Right ventricle myocardium inferior (tissue), 1 donor: ENCODE measurements around the gene GIT2. TPM values are rescaled to one million over a fixed set of nuclear protein-coding genes. Genes with fewer than 3 reads are reported as not detected.
A peak's percentile ranks its signal among the peaks of the same experiment; 100 is the strongest.

Experiments
- ATAC-seq: fragments of 200-7000 bp; cut with Tn5 transposase; one replicate; pipeline ENCODE4 v1.9.1; 2020; ENCODE audit warnings: mild to moderate bottlenecking, moderate library complexity
- DNase-seq: peaks from one replicate; pipeline ENCODE4 v3.0.0; 2021; ENCODE audit errors: missing footprints
- intact Hi-C: fragments of 100-400 bp; cut with DNase I; formaldehyde crosslinking; loops from one replicate; pipeline ENCODE4 v1.11.0; 2022
- total RNA-seq: library from RNA; stranded (reverse); fragmentation: NEBNext Ultra II Directional; extraction: Animal tissue kit (Norgen Biotek cat#: 25700); gene quantifications from one replicate; pipeline ENCODE4 v1.2.1, GENCODE V29; 2021
- donor health status: DM: no; HTN: yes; CAD: no; lungs with severe emphysema.

GIT2 gene
- total RNA-seq, 1 donor from 2014 or later: 47.1 TPM

- intact Hi-C loops: loop anchor here (5.0 kb wide), 1 partner anchor 456 kb away; no protein-coding TSS in a partner anchor
- no peak for ATAC-seq
- DNase-seq: no peak
Measured at GRCh38 chr12:109883461-109883860, 112.7 kb downstream of the GIT2 start.

GRCh38 chr12:109881752-109882151 is 114.4 kb downstream of the GIT2 start:
- DNase-seq (no peak), ATAC-seq (no peak)
- intact Hi-C loops: loop anchor here (5.0 kb wide), 1 partner anchor 454 kb away; no protein-coding TSS in a partner anchor

- ATAC-seq (no peak), DNase-seq (no peak)
- intact Hi-C loops: loop anchor here (1.0 to 5.0 kb wide), 2 partner anchors 76 to 454 kb away; no protein-coding TSS in a partner anchor
Measured at GRCh38 chr12:109880938-109881337, 115.2 kb downstream of the GIT2 start.

DNA sequence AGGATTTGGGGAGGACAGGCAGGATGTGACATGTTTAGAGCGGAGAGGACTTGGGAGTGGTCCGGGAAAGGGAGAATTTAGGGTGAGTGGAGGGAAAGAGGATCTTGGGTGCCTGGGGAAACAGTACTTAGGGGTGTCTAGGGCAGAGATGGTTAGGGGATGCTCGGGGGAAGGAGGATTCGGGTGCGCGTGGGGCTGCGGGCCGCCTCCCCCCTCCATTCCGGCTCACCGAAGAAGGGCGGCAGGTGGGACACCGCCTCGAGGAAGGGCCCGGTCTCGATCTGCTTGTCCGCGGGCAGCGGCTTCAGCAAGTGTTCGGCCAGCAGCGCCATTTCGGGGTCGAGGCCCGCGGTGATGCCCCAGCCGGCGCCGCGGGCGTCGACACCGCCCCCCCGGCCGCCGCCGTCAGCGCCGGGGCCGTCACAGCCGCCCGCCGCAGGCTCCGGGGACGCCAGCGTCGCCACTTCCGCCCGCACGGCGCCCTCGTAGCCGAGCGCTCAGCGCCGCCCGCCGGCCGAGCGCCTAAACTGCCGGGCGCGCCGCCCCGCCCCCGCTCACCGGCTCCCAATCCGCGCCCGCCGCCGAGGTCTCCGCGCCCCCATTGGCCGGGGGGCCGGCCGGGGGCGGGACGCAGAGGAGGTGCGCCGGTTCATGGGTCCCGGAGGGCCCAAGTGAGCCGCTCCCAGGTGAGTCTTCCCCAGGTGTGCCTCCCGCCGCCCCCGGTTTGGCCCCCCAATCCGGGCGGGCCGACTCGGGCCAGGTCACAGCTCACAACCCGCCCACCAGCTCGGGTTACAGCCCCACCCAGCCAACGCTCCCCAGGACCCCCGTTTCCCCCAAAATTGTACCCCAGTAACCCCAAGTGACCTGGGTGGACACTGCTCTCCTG is 115.9 kb downstream of the GIT2 start, which contains the start of gene GLTP:
GLTP (minus strand) TSS at position 499 of the 889 bp plus-strand sequence; CDS start at position 332, 167 bp downstream.
- ATAC-seq: peak; percentile 98
- DNase-seq: peak; percentile 96
- intact Hi-C loops: loop anchor here (1.0 to 5.0 kb wide), 2 partner anchors 75 to 453 kb away; no protein-coding TSS in a partner anchor

Other genes with a start within 250 kb of the GIT2 start
- gene TRPV4, start 163.0 kb downstream of the GIT2 start, total RNA-seq: 0.32 TPM
- 23.3 TPM for gene GLTP, start 115.8 kb downstream of the GIT2 start, total RNA-seq
- 8.4 TPM for gene TCHP, start 96.1 kb downstream of the GIT2 start, total RNA-seq
- 22.9 TPM for gene ANKRD13A, start 3.1 kb upstream of the GIT2 start, total RNA-seq
- 5.3 TPM for gene C12orf76, start 52.2 kb upstream of the GIT2 start, total RNA-seq
- gene IFT81, start 128.0 kb upstream of the GIT2 start, total RNA-seq: 8.1 TPM